Measurements from ENCODE around the gene RET.

- TF ChIP-seq CTCF (IDR thresholded peaks at IDR 0.05) (no peak), POLR2A (IDR thresholded peaks at IDR 0.05) (no peak)
Observed at GRCh38 chr10:43086321-43086942, 9.6 kb downstream of the RET start.

Measured in thyroid gland (tissue), 4 donors.